ENCODE results near the gene ATP10A.

ATP10A gene

GRCh38 chr15:25786040-25786439 lies 77.1 kb downstream of the ATP10A start:
- Histone ChIP-seq H3K4me1 (ENCODE audit: control insufficient read depth, insufficient read depth, low read length) (no peaks in the 10 kb centered on the region), H3K27ac (ENCODE audit: insufficient read depth, low read depth, low read length, poor library complexity, severe bottlenecking) (no peak overlapping the region)
- WGBS, 2 experiments = 91% methylated on average over 14 of the region's 14 CpGs

GRCh38 chr15:25785641-25786025 lies 77.5 kb downstream of the ATP10A start:
- no peak overlapping the region for H3K27ac ChIP-seq (ENCODE audit: insufficient read depth, low read depth, low read length, poor library complexity, severe bottlenecking)
- no peaks in the 10 kb centered on the region for H3K36me3 ChIP-seq (ENCODE audit: control insufficient read depth, insufficient read depth, low read length)
- H3K27me3 ChIP-seq (ENCODE audit: control insufficient read depth, insufficient read depth, low read length, poor library complexity, severe bottlenecking) = no peaks in the 10 kb centered on the region
- H3K4me3 ChIP-seq (ENCODE audit: insufficient read depth, low read depth, low read length) = no peak overlapping the region
- H3K9me3 ChIP-seq (ENCODE audit: control insufficient read depth, low read length) = no peaks in the 10 kb centered on the region
- WGBS, 2 experiments = 95% methylated on average over 9 of the region's 9 CpGs
- no peaks in the 10 kb centered on the region for H3K4me1 ChIP-seq (ENCODE audit: control insufficient read depth, insufficient read depth, low read length)

More at GRCh38 chr15:25786040-25786439, 77.1 kb downstream of the ATP10A start:
- Histone ChIP-seq H3K36me3 (ENCODE audit: control insufficient read depth, insufficient read depth, low read length) (no peaks in the 10 kb centered on the region), H3K4me3 (ENCODE audit: insufficient read depth, low read depth, low read length) (no peak overlapping the region), H3K9me3 (ENCODE audit: control insufficient read depth, low read length) (no peaks in the 10 kb centered on the region), H3K27me3 (ENCODE audit: control insufficient read depth, insufficient read depth, low read length, poor library complexity, severe bottlenecking) (no peaks in the 10 kb centered on the region)

- H3K27me3 ChIP-seq (ENCODE audit: control insufficient read depth, insufficient read depth, low read length, poor library complexity, severe bottlenecking) = no peaks in the 10 kb centered on the region
- H3K27ac ChIP-seq (ENCODE audit: insufficient read depth, low read depth, low read length, poor library complexity, severe bottlenecking) = no peak overlapping the region
- H3K4me3 ChIP-seq (ENCODE audit: insufficient read depth, low read depth, low read length) = no peak overlapping the region
- no peaks in the 10 kb centered on the region for H3K36me3 ChIP-seq (ENCODE audit: control insufficient read depth, insufficient read depth, low read length)
- no peaks in the 10 kb centered on the region for H3K9me3 ChIP-seq (ENCODE audit: control insufficient read depth, low read length)
- H3K4me1 ChIP-seq (ENCODE audit: control insufficient read depth, insufficient read depth, low read length) = no peaks in the 10 kb centered on the region
- WGBS, 2 experiments = 91 to 94% methylated on average over 17 of the region's 17 CpGs
Measured at GRCh38 chr15:25784876-25785640, 78.1 kb downstream of the ATP10A start.

- Histone ChIP-seq H3K4me3 (ENCODE audit: insufficient read depth, low read depth, low read length) (no peak overlapping the region), H3K27me3 (ENCODE audit: control insufficient read depth, insufficient read depth, low read length, poor library complexity, severe bottlenecking) (no peaks in the 10 kb centered on the region), H3K36me3 (ENCODE audit: control insufficient read depth, insufficient read depth, low read length) (no peaks in the 10 kb centered on the region), H3K9me3 (ENCODE audit: control insufficient read depth, low read length) (no peaks in the 10 kb centered on the region), H3K4me1 (ENCODE audit: control insufficient read depth, insufficient read depth, low read length) (no peaks in the 10 kb centered on the region), H3K27ac (ENCODE audit: insufficient read depth, low read depth, low read length, poor library complexity, severe bottlenecking) (no peak overlapping the region)
- WGBS, 2 experiments = 75 to 76% methylated on average over 19 of the region's 19 CpGs
Measured at GRCh38 chr15:25783607-25784540, 79.3 kb downstream of the ATP10A start.

DNA sequence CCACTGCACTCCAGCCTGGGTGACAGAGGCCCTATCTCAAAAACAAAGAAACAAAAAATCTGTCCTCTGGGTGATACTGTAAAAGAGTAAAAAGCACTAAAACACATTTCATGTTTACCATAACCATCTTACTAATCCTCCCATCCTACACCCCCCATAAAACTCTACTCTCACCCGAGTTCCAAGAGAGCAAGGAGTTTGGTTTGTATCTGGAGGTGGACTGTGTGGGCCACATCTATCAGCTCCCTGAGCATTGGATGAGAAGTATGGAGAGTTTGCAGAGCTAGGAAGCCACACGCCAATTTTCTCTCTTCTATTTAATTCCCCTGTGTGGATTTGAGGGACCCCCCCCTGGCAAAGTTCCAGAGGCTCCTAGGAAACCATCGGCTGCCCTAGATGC lies 80.0 kb downstream of the ATP10A start:
- no peaks in the 10 kb centered on the region for H3K9me3 ChIP-seq (ENCODE audit: control insufficient read depth, low read length)
- no peaks in the 10 kb centered on the region for H3K27me3 ChIP-seq (ENCODE audit: control insufficient read depth, insufficient read depth, low read length, poor library complexity, severe bottlenecking)
- no peaks in the 10 kb centered on the region for H3K36me3 ChIP-seq (ENCODE audit: control insufficient read depth, insufficient read depth, low read length)
- no peak overlapping the region for H3K4me3 ChIP-seq (ENCODE audit: insufficient read depth, low read depth, low read length)
- H3K4me1 ChIP-seq (ENCODE audit: control insufficient read depth, insufficient read depth, low read length) = no peaks in the 10 kb centered on the region
- 91 to 94% methylated on average over 3 of the region's 3 CpGs for WGBS, 2 experiments
- H3K27ac ChIP-seq (ENCODE audit: insufficient read depth, low read depth, low read length, poor library complexity, severe bottlenecking) = no peak overlapping the region

DNA sequence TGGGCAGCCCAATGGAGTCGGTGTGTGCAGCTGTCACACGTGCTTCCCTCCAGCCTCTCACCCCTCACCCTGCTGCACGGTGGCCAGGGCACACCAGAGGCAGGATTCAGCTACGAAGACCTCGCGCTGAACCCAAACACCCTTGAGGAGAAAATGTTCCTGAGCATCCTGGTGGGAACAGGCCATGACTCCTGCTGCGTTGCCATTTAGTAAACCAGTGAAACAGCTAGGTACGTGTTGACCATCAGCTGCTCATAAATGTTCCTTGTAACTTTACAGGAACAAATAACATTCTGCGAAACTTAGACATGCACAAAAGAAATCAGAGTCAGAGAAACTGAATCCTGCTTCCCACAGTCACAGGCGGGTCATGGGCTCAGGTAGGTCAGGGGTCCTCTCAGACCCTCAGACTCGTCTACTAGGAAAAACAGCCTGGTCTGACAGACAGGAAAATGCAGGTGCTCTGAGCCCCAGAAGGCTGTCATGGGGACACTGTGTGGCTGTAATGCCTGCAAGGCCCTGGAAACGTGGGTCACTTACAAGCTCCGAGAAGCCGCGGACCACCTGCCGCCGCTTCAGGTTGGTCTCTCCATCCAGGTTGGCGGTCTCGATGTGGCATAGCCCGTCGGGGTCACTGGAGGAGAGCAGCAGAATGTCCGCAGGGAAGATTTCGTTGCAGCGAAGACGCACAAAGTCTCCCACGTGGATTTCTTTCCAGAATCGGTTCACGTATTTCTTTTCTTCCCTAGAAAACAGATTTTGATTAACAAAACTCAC lies 82.5 kb downstream of the ATP10A start:
- no peak overlapping the region for H3K4me3 ChIP-seq (ENCODE audit: insufficient read depth, low read depth, low read length)
- H3K36me3 ChIP-seq (ENCODE audit: control insufficient read depth, insufficient read depth, low read length) = no peaks in the 10 kb centered on the region
- no peaks in the 10 kb centered on the region for H3K9me3 ChIP-seq (ENCODE audit: control insufficient read depth, low read length)
- no peaks in the 10 kb centered on the region for H3K27me3 ChIP-seq (ENCODE audit: control insufficient read depth, insufficient read depth, low read length, poor library complexity, severe bottlenecking)
- H3K27ac ChIP-seq (ENCODE audit: insufficient read depth, low read depth, low read length, poor library complexity, severe bottlenecking) = no peak overlapping the region
- H3K4me1 ChIP-seq (ENCODE audit: control insufficient read depth, insufficient read depth, low read length) = peaks cover 4% of the 10 kb centered on the region
- WGBS, 2 experiments = 93% methylated on average over 28 of the region's 28 CpGs

GRCh38 chr15:25778161-25778560 lies 85.0 kb downstream of the ATP10A start:
- Histone ChIP-seq H3K27me3 (ENCODE audit: control insufficient read depth, insufficient read depth, low read length, poor library complexity, severe bottlenecking) (no peaks in the 10 kb centered on the region), H3K9me3 (ENCODE audit: control insufficient read depth, low read length) (no peaks in the 10 kb centered on the region), H3K4me3 (ENCODE audit: insufficient read depth, low read depth, low read length) (no peak overlapping the region), H3K4me1 (ENCODE audit: control insufficient read depth, insufficient read depth, low read length) (peaks cover 14% of the 10 kb centered on the region), H3K36me3 (ENCODE audit: control insufficient read depth, insufficient read depth, low read length) (no peaks in the 10 kb centered on the region), H3K27ac (ENCODE audit: insufficient read depth, low read depth, low read length, poor library complexity, severe bottlenecking) (no peak overlapping the region)
- 82 to 83% methylated on average over 1 of the region's 1 CpG for WGBS, 2 experiments

DNA sequence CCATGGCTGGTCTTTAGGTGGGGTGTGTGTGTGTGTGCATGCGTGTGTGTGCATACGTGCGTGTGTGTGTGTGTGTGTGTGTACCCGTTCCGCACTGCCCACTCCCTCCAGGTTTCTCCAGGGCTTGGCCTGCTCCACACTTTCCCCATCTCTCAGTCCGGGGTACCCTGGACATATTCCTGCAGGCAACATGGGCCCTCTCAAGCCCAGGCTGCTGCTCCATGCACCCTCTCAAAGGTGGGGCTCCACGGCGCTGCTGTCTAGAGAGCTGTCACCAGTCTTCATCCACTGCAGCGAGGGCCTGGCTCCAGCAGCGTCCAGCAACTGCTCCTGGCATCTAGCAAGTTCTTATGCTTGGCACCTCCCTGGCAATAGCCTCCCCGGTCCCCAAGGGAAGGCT lies 86.1 kb downstream of the ATP10A start:
- Histone ChIP-seq H3K27ac (ENCODE audit: insufficient read depth, low read depth, low read length, poor library complexity, severe bottlenecking) (no peak overlapping the region), H3K36me3 (ENCODE audit: control insufficient read depth, insufficient read depth, low read length) (no peaks in the 10 kb centered on the region), H3K4me3 (ENCODE audit: insufficient read depth, low read depth, low read length) (no peak overlapping the region), H3K9me3 (ENCODE audit: control insufficient read depth, low read length) (no peaks in the 10 kb centered on the region), H3K27me3 (ENCODE audit: control insufficient read depth, insufficient read depth, low read length, poor library complexity, severe bottlenecking) (no peaks in the 10 kb centered on the region), H3K4me1 (ENCODE audit: control insufficient read depth, insufficient read depth, low read length) (peaks cover 14% of the 10 kb centered on the region)
- WGBS, 2 experiments = 80 to 88% methylated on average over 11 of the region's 11 CpGs

DNA sequence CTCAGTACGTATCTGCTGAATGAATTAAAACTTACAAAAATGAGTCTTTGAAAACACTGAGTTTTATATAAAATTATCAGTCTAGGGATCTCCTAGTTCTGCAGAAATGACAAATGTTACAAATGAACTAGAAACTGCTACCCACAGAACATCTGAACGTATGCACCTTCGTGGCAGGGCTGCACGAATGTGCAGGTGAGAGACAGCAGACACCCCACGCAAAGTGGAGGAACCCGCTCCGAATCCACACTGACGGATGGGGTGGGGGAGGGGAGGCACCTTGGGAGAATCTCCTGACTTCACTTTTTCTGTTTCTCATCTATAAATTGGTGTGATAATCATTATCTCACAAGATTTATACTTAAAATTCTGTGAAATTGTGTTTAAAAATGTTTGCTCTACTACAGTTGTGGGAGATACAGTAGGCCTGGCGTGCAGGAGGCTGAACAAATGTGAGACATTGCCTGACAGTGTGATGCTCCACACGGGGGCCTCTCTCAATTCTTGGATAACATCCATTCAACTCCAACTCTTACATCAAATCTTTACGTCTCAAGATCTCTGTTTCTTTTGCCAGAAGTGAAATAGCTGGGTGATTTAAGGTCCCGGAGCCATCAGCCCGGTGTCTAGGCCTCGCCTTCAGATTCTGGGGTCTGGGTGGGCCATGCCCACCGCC lies 86.9 kb downstream of the ATP10A start:
- no peak overlapping the region for H3K27ac ChIP-seq (ENCODE audit: insufficient read depth, low read depth, low read length, poor library complexity, severe bottlenecking)
- no peak overlapping the region for H3K4me3 ChIP-seq (ENCODE audit: insufficient read depth, low read depth, low read length)
- WGBS, 2 experiments = 85 to 87% methylated on average over 14 to 15 of the region's 15 CpGs
- peaks cover 14% of the 10 kb centered on the region for H3K4me1 ChIP-seq (ENCODE audit: control insufficient read depth, insufficient read depth, low read length)
- no peaks in the 10 kb centered on the region for H3K36me3 ChIP-seq (ENCODE audit: control insufficient read depth, insufficient read depth, low read length)
- H3K9me3 ChIP-seq (ENCODE audit: control insufficient read depth, low read length) = no peaks in the 10 kb centered on the region
- H3K27me3 ChIP-seq (ENCODE audit: control insufficient read depth, insufficient read depth, low read length, poor library complexity, severe bottlenecking) = no peaks in the 10 kb centered on the region
